A673 (cell line): ENCODE measurements around the gene GPR161. TPM values are rescaled to one million over a fixed set of nuclear protein-coding genes. Genes with fewer than 3 reads are reported as not detected.

ENCODE experiments used
- BruUV-seq: library from RNA; stranded (reverse); fragments of 400-500 nt; replicated peaks from 2 replicates; lab custom pipeline; 2021; lab: Mats Ljungman, UMichigan
- CTCF ChIA-PET: fragments of 300-600 bp; sonication (Branson Sonifier 250); formaldehyde crosslinking; loops from one replicate; lab custom pipeline; 2022; ENCODE audit warnings: antibody characterized with exemption; lab: Charles Lee
- POLR2A ChIA-PET: fragments of 300-600 bp; sonication (Branson Sonifier 250); formaldehyde crosslinking; loops from one replicate; lab custom pipeline; 2022; ENCODE audit warnings: antibody characterized with exemption; ENCODE audit not compliant: low non-redundant PET; lab: Charles Lee
- DNase-seq: peaks from one replicate; pipeline ENCODE4 v3.0.0-alpha.2; 2015; ENCODE audit warnings: low spot score
- H3K27ac ChIP-seq: fragments of 200-600 bp; sonication (generic); 2 replicates; pipeline ENCODE4 v1.5.1; 2016; ENCODE audit warnings: mixed run types, low read depth, mild to moderate bottlenecking, mixed read lengths, antibody characterized with exemption, low read length; ENCODE audit not compliant: poor library complexity, severe bottlenecking
- H3K27me3 ChIP-seq: fragments of 200-600 bp; sonication (generic); replicated peaks from 2 replicates; pipeline ENCODE4 v1.6.1; 2017; ENCODE audit warnings: mixed run types, low read depth, mild to moderate bottlenecking, mixed read lengths, antibody characterized with exemption, low read length; ENCODE audit not compliant: insufficient read depth, poor library complexity
- H3K36me3 ChIP-seq: fragments of 200-600 bp; sonication (generic); 2 replicates; pipeline ENCODE4 v1.6.1; 2016; ENCODE audit warnings: mixed run types, mild to moderate bottlenecking, mixed read lengths, antibody characterized with exemption, low read length; ENCODE audit not compliant: insufficient read depth, poor library complexity, severe bottlenecking
- H3K4me1 ChIP-seq: fragments of 200-600 bp; sonication (generic); 2 replicates; pipeline ENCODE4 v1.6.1; 2017; ENCODE audit warnings: mixed run types, mild to moderate bottlenecking, mixed read lengths, antibody characterized with exemption, low read length; ENCODE audit not compliant: insufficient read depth, poor library complexity, severe bottlenecking
- H3K4me3 ChIP-seq: fragments of 200-600 bp; sonication (generic); 2 replicates; pipeline ENCODE4 v1.5.1; 2016; ENCODE audit warnings: low read depth, mixed run types, mild to moderate bottlenecking, mixed read lengths, low read length; ENCODE audit not compliant: poor library complexity, severe bottlenecking
- H3K9me3 ChIP-seq: fragments of 200-600 bp; sonication (generic); 2 replicates; pipeline ENCODE4 v1.6.1; 2016; ENCODE audit warnings: mixed run types, low read depth, mild to moderate bottlenecking, mixed read lengths, antibody characterized with exemption, low read length; ENCODE audit not compliant: poor library complexity, severe bottlenecking
- CTCF ChIP-seq: fragments of 300-800, 200-600 bp; sonication (generic); conservative IDR thresholded peaks from 2 replicates; pipeline ENCODE4 v1.5.1; 2017; ENCODE audit warnings: low read depth, mild to moderate bottlenecking, antibody characterized with exemption, low read length, moderate library complexity, mixed read lengths
- EZH2 ChIP-seq: fragments of 200-600 bp; sonication (generic); IDR thresholded peaks from 2 replicates; pipeline ENCODE4 v1.6.1; 2017; ENCODE audit warnings: borderline replicate concordance, low read depth, mild to moderate bottlenecking, mixed read lengths, antibody characterized with exemption, low read length; ENCODE audit not compliant: poor library complexity, severe bottlenecking
- intact Hi-C: fragments of 100-400 bp; cut with micrococcal nuclease; formaldehyde crosslinking; loops from one replicate; pipeline ENCODE4 v1.10.0; 2022; ENCODE audit not compliant: unreplicated experiment
- total RNA-seq: library from RNA; stranded (reverse); gene quantifications from 2 replicates; pipeline ENCODE4 v1.2.3, GENCODE V29; 2021

The GPR161 gene
- total RNA-seq, 1 experiment from 2014 or later: 17.4 TPM

- POLR2A ChIA-PET: no interaction called here
- TF ChIP-seq CTCF: no peak
- no peak for TF ChIP-seq EZH2
- BruUV-seq: no TSS peak
- Histone ChIP-seq H3K36me3 (no peaks in the 10 kb centered on the region), H3K4me3 (no peak overlapping the region), H3K4me1 (no peaks in the 10 kb centered on the region), H3K9me3 (no peaks in the 10 kb centered on the region), H3K27ac (no peak overlapping the region), H3K27me3 (no peaks in the 10 kb centered on the region)
- CTCF ChIA-PET: no interaction called here
- no peak for DNase-seq
- intact Hi-C loops: no loop called here
Observed at GRCh38 chr1:168106274-168106673, 30.5 kb downstream of the GPR161 start.

- DNase-seq: no peak
- H3K36me3 ChIP-seq: no peaks in the 10 kb centered on the region
- H3K4me1 ChIP-seq: no peaks in the 10 kb centered on the region
- ChIA-PET POLR2A (no interaction called here), CTCF (no interaction called here)
- intact Hi-C loops: no loop called here
- no peak overlapping the region for H3K27ac ChIP-seq
- no peak overlapping the region for H3K4me3 ChIP-seq
- BruUV-seq: no TSS peak
- no peaks in the 10 kb centered on the region for H3K27me3 ChIP-seq
- TF ChIP-seq EZH2 (no peak), CTCF (no peak)
- H3K9me3 ChIP-seq: no peaks in the 10 kb centered on the region
Observed at GRCh38 chr1:168105846-168106245, 30.9 kb downstream of the GPR161 start.

- Histone ChIP-seq H3K36me3 (no peaks in the 10 kb centered on the region), H3K27me3 (no peaks in the 10 kb centered on the region), H3K9me3 (no peaks in the 10 kb centered on the region), H3K27ac (no peak overlapping the region), H3K4me1 (no peaks in the 10 kb centered on the region), H3K4me3 (no peak overlapping the region)
- BruUV-seq: no TSS peak
- CTCF ChIA-PET: no interaction called here
- no peak for DNase-seq
- no peak for TF ChIP-seq CTCF
- TF ChIP-seq EZH2: no peak
- intact Hi-C loops: no loop called here
- POLR2A ChIA-PET: no interaction called here
Observed at GRCh38 chr1:168104535-168104934, 32.2 kb downstream of the GPR161 start.
